Gastroesophageal sphincter (tissue), 3 donors: ENCODE data around the gene IQCB1.

Source experiments
- CTCF ChIP-seq, 4 experiments: fragments of 200-600 bp in 2 of 4; fragments of 450-650 bp in 2 of 4; sonication (generic) in 1 of 4; IDR thresholded peaks; one replicate each; pipeline ENCODE4 v1.5.1; 2017 to 2019; ENCODE audit warnings: antibody characterized with exemption in 4 of 4, mild to moderate bottlenecking in 2 of 4, moderate library complexity in 2 of 4
- POLR2A ChIP-seq, 2 donors: fragments of 450-650 bp; IDR thresholded peaks; one replicate each; pipeline ENCODE4 v1.6.1; 2017; ENCODE audit warnings: antibody characterized with exemption in 2 of 2, mild to moderate bottlenecking in 2 of 2, moderate library complexity in 1 of 2
- POLR2AphosphoS5 ChIP-seq: sonication (generic); formaldehyde crosslinking; IDR thresholded peaks from one replicate; pipeline ENCODE4 v1.6.1; 2017; ENCODE audit warnings: antibody characterized with exemption

- TF ChIP-seq POLR2AphosphoS5: no peak
- TF ChIP-seq POLR2A (IDR thresholded peaks at IDR 0.05): no peak
- no peak for TF ChIP-seq CTCF (IDR thresholded peaks at IDR 0.05)
Observed at GRCh38 chr3:121793078-121793477, 41.8 kb downstream of the IQCB1 start.
